ENCODE results near the gene NHS.
A peak's percentile ranks its signal among the peaks of the same experiment; 100 is the strongest.

Gene NHS

DNA sequence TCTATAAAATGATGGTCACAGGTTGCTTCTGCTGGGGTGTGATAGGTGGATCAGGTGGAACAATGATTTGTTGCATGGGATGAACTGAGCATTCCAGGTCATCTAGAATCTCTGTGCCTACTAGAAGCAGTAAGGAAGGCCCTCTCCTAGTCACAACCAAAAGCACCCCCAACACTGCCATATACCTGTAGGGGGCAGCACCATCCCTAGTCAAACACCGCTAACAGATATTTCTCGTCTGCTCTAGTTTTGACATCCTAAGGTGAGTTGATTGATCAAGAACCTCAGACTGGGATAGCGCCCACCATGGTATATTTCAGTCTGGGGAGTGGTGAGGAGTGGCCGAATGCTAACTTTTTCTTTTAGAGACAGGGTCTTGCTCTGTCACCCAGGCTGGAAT lies 160.2 kb downstream of the NHS start:
- H3K27ac ChIP-seq (replicated peaks), result no peak overlapping the region
- H3K27me3 ChIP-seq (ENCODE audit: insufficient read depth, poor library complexity, severe bottlenecking), result no peaks in the 10 kb centered on the region
- TF ChIP-seq GABPA (IDR thresholded peaks at IDR 0.05; ENCODE audit: low read depth) (no peak), SPI1 (IDR thresholded peaks at IDR 0.05; ENCODE audit: borderline replicate concordance, low read depth) (no peak), POLR2AphosphoS5 (IDR thresholded peaks at IDR 0.05; ENCODE audit: low read depth) (no peak)
- TF ChIP-seq, protein P1, sequence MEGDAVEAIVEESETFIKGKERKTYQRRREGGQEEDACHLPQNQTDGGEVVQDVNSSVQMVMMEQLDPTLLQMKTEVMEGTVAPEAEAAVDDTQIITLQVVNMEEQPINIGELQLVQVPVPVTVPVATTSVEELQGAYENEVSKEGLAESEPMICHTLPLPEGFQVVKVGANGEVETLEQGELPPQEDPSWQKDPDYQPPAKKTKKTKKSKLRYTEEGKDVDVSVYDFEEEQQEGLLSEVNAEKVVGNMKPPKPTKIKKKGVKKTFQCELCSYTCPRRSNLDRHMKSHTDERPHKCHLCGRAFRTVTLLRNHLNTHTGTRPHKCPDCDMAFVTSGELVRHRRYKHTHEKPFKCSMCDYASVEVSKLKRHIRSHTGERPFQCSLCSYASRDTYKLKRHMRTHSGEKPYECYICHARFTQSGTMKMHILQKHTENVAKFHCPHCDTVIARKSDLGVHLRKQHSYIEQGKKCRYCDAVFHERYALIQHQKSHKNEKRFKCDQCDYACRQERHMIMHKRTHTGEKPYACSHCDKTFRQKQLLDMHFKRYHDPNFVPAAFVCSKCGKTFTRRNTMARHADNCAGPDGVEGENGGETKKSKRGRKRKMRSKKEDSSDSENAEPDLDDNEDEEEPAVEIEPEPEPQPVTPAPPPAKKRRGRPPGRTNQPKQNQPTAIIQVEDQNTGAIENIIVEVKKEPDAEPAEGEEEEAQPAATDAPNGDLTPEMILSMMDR (IDR thresholded peaks at IDR 0.05; ENCODE audit: insufficient read depth, low read length), result no peak
- TF ChIP-seq, protein P2, sequence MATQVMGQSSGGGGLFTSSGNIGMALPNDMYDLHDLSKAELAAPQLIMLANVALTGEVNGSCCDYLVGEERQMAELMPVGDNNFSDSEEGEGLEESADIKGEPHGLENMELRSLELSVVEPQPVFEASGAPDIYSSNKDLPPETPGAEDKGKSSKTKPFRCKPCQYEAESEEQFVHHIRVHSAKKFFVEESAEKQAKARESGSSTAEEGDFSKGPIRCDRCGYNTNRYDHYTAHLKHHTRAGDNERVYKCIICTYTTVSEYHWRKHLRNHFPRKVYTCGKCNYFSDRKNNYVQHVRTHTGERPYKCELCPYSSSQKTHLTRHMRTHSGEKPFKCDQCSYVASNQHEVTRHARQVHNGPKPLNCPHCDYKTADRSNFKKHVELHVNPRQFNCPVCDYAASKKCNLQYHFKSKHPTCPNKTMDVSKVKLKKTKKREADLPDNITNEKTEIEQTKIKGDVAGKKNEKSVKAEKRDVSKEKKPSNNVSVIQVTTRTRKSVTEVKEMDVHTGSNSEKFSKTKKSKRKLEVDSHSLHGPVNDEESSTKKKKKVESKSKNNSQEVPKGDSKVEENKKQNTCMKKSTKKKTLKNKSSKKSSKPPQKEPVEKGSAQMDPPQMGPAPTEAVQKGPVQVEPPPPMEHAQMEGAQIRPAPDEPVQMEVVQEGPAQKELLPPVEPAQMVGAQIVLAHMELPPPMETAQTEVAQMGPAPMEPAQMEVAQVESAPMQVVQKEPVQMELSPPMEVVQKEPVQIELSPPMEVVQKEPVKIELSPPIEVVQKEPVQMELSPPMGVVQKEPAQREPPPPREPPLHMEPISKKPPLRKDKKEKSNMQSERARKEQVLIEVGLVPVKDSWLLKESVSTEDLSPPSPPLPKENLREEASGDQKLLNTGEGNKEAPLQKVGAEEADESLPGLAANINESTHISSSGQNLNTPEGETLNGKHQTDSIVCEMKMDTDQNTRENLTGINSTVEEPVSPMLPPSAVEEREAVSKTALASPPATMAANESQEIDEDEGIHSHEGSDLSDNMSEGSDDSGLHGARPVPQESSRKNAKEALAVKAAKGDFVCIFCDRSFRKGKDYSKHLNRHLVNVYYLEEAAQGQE (IDR thresholded peaks at IDR 0.05; ENCODE audit: insufficient replicate concordance, low read depth), result no peak
- no peak overlapping the region for H3K4me3 ChIP-seq (replicated peaks; ENCODE audit: insufficient read depth, low read length)
- DNase-seq (ENCODE audit: low read depth in 1 of 2, low spot score in 1 of 2), result peak in 1 of 2 experiments; percentile 36

DNA sequence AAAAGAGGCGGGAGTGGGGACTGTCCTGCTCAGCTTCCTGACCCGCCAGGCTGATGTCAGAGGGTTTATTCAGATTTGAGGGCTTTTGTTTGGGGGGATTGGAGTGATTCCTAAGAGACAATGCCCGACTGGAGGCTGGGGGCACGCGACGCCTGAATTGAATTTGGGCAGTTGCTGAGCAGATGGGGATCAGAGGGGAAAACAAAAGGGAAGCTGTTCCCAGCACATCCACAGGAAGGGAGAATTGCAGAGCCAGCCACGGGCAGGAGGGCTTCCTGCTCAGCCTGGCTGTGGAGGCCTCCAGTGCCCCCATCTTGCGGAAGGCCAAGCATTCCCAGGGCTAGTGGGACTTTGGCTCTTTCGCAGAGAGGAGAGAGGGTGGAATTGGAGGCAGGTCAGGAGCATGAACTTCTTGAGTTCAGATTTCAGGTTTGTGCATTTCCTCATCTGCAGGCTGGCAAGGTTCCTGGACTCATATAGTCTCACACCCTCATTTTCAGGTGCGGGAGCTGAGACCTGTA lies 162.8 kb downstream of the NHS start:
- Histone ChIP-seq H3K27me3 (ENCODE audit: insufficient read depth, poor library complexity, severe bottlenecking) (no peaks in the 10 kb centered on the region), H3K4me3 (replicated peaks; ENCODE audit: insufficient read depth, low read length) (no peak overlapping the region), H3K27ac (replicated peaks) (no peak overlapping the region)
- no peak for DNase-seq (ENCODE audit: low read depth in 1 of 2, low spot score in 1 of 2)
- TF ChIP-seq SPI1 (IDR thresholded peaks at IDR 0.05; ENCODE audit: borderline replicate concordance, low read depth), result no peak
- TF ChIP-seq, protein P1 (IDR thresholded peaks at IDR 0.05; ENCODE audit: insufficient read depth, low read length), result no peak
- TF ChIP-seq POLR2AphosphoS5 (IDR thresholded peaks at IDR 0.05; ENCODE audit: low read depth), result no peak
- TF ChIP-seq, protein P2 (IDR thresholded peaks at IDR 0.05; ENCODE audit: insufficient replicate concordance, low read depth), result no peak
- no peak for TF ChIP-seq GABPA (IDR thresholded peaks at IDR 0.05; ENCODE audit: low read depth)

DNA sequence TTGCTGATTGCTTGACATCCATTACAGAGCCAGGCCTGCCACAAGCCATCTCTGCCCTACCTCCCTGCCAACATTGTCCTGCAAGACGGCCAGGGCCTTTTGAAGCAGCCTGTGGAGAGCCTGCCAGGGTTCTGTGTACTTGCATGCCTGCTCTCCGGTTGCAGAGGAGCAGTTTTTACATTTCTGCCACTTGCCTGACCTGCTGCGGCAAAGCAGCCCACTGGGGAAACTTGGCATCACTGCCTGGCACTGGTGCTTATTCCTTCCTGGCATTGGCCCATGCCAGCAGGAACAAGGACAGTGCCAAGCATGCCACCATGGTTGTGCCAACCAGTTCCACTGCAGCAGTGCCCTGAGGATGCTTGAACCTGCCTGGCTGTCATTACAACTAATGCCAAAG lies 167.1 kb downstream of the NHS start:
- H3K27me3 ChIP-seq (ENCODE audit: insufficient read depth, poor library complexity, severe bottlenecking), result no peaks in the 10 kb centered on the region
- H3K4me3 ChIP-seq (replicated peaks; ENCODE audit: insufficient read depth, low read length), result no peak overlapping the region
- no peak overlapping the region for H3K27ac ChIP-seq (replicated peaks)
- TF ChIP-seq, protein P2 (IDR thresholded peaks at IDR 0.05; ENCODE audit: insufficient replicate concordance, low read depth), result no peak
- TF ChIP-seq SPI1 (IDR thresholded peaks at IDR 0.05; ENCODE audit: borderline replicate concordance, low read depth) (no peak), GABPA (IDR thresholded peaks at IDR 0.05; ENCODE audit: low read depth) (no peak), POLR2AphosphoS5 (IDR thresholded peaks at IDR 0.05; ENCODE audit: low read depth) (no peak)
- TF ChIP-seq, protein P1 (IDR thresholded peaks at IDR 0.05; ENCODE audit: insufficient read depth, low read length), result no peak
- DNase-seq (ENCODE audit: low read depth in 1 of 2, low spot score in 1 of 2), result no peak
